Mesendoderm (in vitro differentiated cells): Measurements from ENCODE around the gene PUSL1.

Experiments
- DNase-seq: peaks from one replicate; pipeline ENCODE4 v3.0.0; 2013
- H2AK5ac ChIP-seq: 2 replicates; pipeline ENCODE4 v1.6.1; 2013; ENCODE audit warnings: low read length, inconsistent platforms
- H2BK120ac ChIP-seq: 2 replicates; pipeline ENCODE4 v1.6.1; 2013; ENCODE audit warnings: low read depth, mild to moderate bottlenecking, low read length, moderate library complexity, mixed read lengths
- H2BK15ac ChIP-seq: replicated peaks from 2 replicates; pipeline ENCODE4 v1.6.1; 2013; ENCODE audit warnings: low read depth, mild to moderate bottlenecking, moderate library complexity
- H2BK5ac ChIP-seq: 2 replicates; pipeline ENCODE4 v1.6.1; 2013; ENCODE audit warnings: low read length, inconsistent platforms
- H3K18ac ChIP-seq: 2 replicates; pipeline ENCODE4 v1.6.1; 2013; ENCODE audit warnings: mild to moderate bottlenecking, low read length, mixed read lengths
- H3K23ac ChIP-seq: one replicate; pipeline ENCODE4 v1.6.1; 2013; ENCODE audit warnings: low read length
- H3K27ac ChIP-seq: 2 replicates; pipeline ENCODE4 v1.5.1; 2013; ENCODE audit warnings: low read depth, mild to moderate bottlenecking, inconsistent platforms, low read length, moderate library complexity
- H3K27me3 ChIP-seq: 2 replicates; pipeline ENCODE4 v1.6.1; 2013; ENCODE audit warnings: low read length, control low read depth, mild to moderate bottlenecking, inconsistent platforms; ENCODE audit not compliant: insufficient read depth, poor library complexity
- H3K36me3 ChIP-seq: 2 replicates; pipeline ENCODE4 v1.6.1; 2013; ENCODE audit warnings: low read length, inconsistent platforms; ENCODE audit not compliant: control insufficient read depth, insufficient read depth
- H3K4ac ChIP-seq: one replicate; pipeline ENCODE4 v1.6.1; 2013; ENCODE audit warnings: low read depth, mild to moderate bottlenecking, low read length, moderate library complexity
- H3K4me1 ChIP-seq: 2 replicates; pipeline ENCODE4 v1.6.1; 2013; ENCODE audit warnings: low read depth, low read length, inconsistent platforms; ENCODE audit not compliant: control insufficient read depth
- H3K4me2 ChIP-seq: 2 replicates; pipeline ENCODE4 v1.6.1; 2013; ENCODE audit warnings: low read length
- H3K4me3 ChIP-seq: 2 replicates; pipeline ENCODE4 v1.5.1; 2013; ENCODE audit warnings: mild to moderate bottlenecking, low read length
- H3K56ac ChIP-seq: one replicate; pipeline ENCODE4 v1.6.1; 2013; ENCODE audit warnings: low read length
- H3K79me1 ChIP-seq: 2 replicates; pipeline ENCODE4 v1.6.1; 2013; ENCODE audit warnings: low read length, inconsistent platforms
- H3K79me2 ChIP-seq: 2 replicates; pipeline ENCODE4 v1.6.1; 2013; ENCODE audit warnings: mild to moderate bottlenecking, low read length; ENCODE audit not compliant: control insufficient read depth, insufficient read depth
- H3K9ac ChIP-seq: 2 replicates; pipeline ENCODE4 v1.6.1; 2013; ENCODE audit warnings: low read length, inconsistent platforms
- H4K5ac ChIP-seq: one replicate; pipeline ENCODE4 v1.6.1; 2013; ENCODE audit warnings: low read length
- H4K8ac ChIP-seq: one replicate; pipeline ENCODE4 v1.6.1; 2013; ENCODE audit warnings: low read depth, mild to moderate bottlenecking, control low read depth, low read length, moderate library complexity
- WGBS: extraction: QIAGEN DNeasy Blood & Tissue Kit; methylation state at CpG from one replicate; pipeline ENCODE4 v1.1.7; 2013; ENCODE audit warnings: low lambda C conversion rate, missing lambda C conversion rate; ENCODE audit not compliant: insufficient coverage; ENCODE audit errors: extremely low coverage; 5-methylcytosine and 5-hydroxymethylcytosine counted together

Gene PUSL1

GRCh38 chr1:1338278-1338677, 29.9 kb downstream of the PUSL1 start:
- H2BK15ac ChIP-seq: no peak overlapping the region
- no peak overlapping the region for H3K18ac ChIP-seq
- no peak overlapping the region for H2BK120ac ChIP-seq
- no peak overlapping the region for H3K4me3 ChIP-seq
- H3K56ac ChIP-seq: no peak overlapping the region
- H3K79me1 ChIP-seq: peaks cover under 1% of the 10 kb centered on the region
- no peak overlapping the region for H3K4ac ChIP-seq
- H3K27me3 ChIP-seq: no peaks in the 10 kb centered on the region
- no CpG with 5 or more reads among the region's 36 CpGs for WGBS
- H2BK5ac ChIP-seq: no peak overlapping the region
- no peak overlapping the region for H3K23ac ChIP-seq
- H4K5ac ChIP-seq: no peak overlapping the region
- no peak overlapping the region for H2AK5ac ChIP-seq
- H3K79me2 ChIP-seq: no peaks in the 10 kb centered on the region
- H3K4me1 ChIP-seq: no peaks in the 10 kb centered on the region
- no peak overlapping the region for H4K8ac ChIP-seq
- DNase-seq: no peak
- H3K9ac ChIP-seq: no peak overlapping the region
- no peak overlapping the region for H3K27ac ChIP-seq
- H3K36me3 ChIP-seq: peaks cover 7% of the 10 kb centered on the region
- no peak overlapping the region for H3K4me2 ChIP-seq

GRCh38 chr1:1340185-1340584, 31.8 kb downstream of the PUSL1 start:
- no peak overlapping the region for H2BK120ac ChIP-seq
- peaks cover 2% of the 10 kb centered on the region for H3K79me1 ChIP-seq
- H2BK5ac ChIP-seq: no peak overlapping the region
- no peak overlapping the region for H3K9ac ChIP-seq
- no peak overlapping the region for H4K5ac ChIP-seq
- no peak overlapping the region for H3K4ac ChIP-seq
- no peak overlapping the region for H2BK15ac ChIP-seq
- H3K27ac ChIP-seq: no peak overlapping the region
- no peak overlapping the region for H3K23ac ChIP-seq
- no peak for DNase-seq
- H3K18ac ChIP-seq: no peak overlapping the region
- H3K4me3 ChIP-seq: no peak overlapping the region
- no CpG with 5 or more reads among the region's 23 CpGs for WGBS
- H3K4me1 ChIP-seq: no peaks in the 10 kb centered on the region
- no peak overlapping the region for H2AK5ac ChIP-seq
- no peaks in the 10 kb centered on the region for H3K79me2 ChIP-seq
- peaks cover 7% of the 10 kb centered on the region for H3K36me3 ChIP-seq
- no peak overlapping the region for H4K8ac ChIP-seq
- no peak overlapping the region for H3K4me2 ChIP-seq
- no peaks in the 10 kb centered on the region for H3K27me3 ChIP-seq
- H3K56ac ChIP-seq: no peak overlapping the region

- Histone ChIP-seq H2AK5ac (no peak overlapping the region), H3K23ac (no peak overlapping the region), H3K36me3 (peaks cover 7% of the 10 kb centered on the region), H3K79me2 (peaks cover 5% of the 10 kb centered on the region), H3K4me1 (no peaks in the 10 kb centered on the region), H2BK15ac (no peak overlapping the region), H3K27me3 (no peaks in the 10 kb centered on the region), H3K56ac (no peak overlapping the region), H2BK5ac (no peak overlapping the region), H3K79me1 (peaks cover 4% of the 10 kb centered on the region), H4K8ac (no peak overlapping the region), H3K4me3 (no peak overlapping the region), H3K4me2 (no peak overlapping the region), H4K5ac (no peak overlapping the region), H3K27ac (no peak overlapping the region), H3K4ac (no peak overlapping the region), H3K9ac (no peak overlapping the region), H3K18ac (no peak overlapping the region), H2BK120ac (no peak overlapping the region)
- DNase-seq: no peak
- no CpG with 5 or more reads among the region's 36 CpGs for WGBS
These were observed 32.6 kb downstream of the PUSL1 start for GRCh38 chr1:1340791-1341548.

DNA sequence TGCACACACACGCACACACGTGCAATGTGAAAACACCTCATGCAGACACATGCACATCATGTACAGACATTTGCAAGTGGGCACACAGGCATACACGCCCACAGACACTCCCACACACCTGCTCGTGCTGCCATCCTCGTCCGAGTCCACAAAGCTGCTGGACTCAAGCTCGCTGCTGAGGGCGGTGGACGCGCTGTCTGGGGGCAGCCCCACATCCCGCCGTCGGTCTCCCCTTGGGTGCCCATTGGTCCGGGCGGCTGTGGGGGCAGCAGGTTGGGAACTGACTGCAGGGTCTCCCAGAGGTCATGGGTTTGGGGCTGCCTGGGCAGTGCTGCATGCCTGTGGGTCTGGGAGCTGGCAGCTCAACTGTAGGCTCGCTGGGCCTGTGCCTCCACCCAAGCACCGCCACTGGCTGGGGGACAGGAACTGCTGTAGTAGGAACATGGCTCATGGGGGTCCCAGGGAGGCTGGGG, 33.2 kb downstream of the PUSL1 start:
- Histone ChIP-seq H3K36me3 (peaks cover 7% of the 10 kb centered on the region), H3K56ac (no peak overlapping the region), H3K79me2 (peaks cover 11% of the 10 kb centered on the region), H3K23ac (no peak overlapping the region), H2AK5ac (no peak overlapping the region), H2BK120ac (no peak overlapping the region), H4K8ac (no peak overlapping the region), H3K27ac (no peak overlapping the region), H3K4me2 (no peak overlapping the region), H3K4ac (no peak overlapping the region), H3K4me3 (no peak overlapping the region), H3K79me1 (peaks cover 9% of the 10 kb centered on the region), H3K4me1 (no peaks in the 10 kb centered on the region), H2BK5ac (no peak overlapping the region), H3K9ac (no peak overlapping the region), H4K5ac (no peak overlapping the region), H3K18ac (no peak overlapping the region), H2BK15ac (no peak overlapping the region), H3K27me3 (no peaks in the 10 kb centered on the region)
- DNase-seq: no peak
- WGBS: no CpG with 5 or more reads among the region's 17 CpGs

DNA sequence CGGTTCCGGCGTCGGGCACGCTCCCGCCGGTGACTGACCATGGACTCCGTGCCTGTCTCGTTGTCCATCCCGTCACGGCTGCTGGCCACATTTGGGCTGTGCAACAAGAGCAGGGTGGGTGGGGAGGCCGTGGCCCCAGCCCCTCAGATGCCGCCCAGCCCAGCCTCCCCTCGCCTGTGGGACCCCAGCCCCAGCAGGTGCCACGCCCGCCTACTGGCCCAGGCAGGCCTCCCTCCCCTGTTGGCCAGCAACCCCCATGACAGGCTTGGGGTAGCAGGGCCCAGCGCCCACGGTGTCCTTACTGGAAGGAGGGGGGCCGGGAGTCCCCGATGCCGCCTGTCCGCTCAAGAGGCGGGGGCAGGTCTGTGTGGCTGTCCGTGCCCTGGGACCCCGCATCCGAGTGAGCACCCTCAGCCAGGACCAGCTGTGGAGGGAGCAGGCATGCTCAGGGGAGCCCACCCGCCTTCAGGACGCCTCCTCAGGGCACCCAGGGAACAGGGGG, 33.7 kb downstream of the PUSL1 start:
- no peak overlapping the region for H4K5ac ChIP-seq
- no peak overlapping the region for H2AK5ac ChIP-seq
- no peak overlapping the region for H3K4me2 ChIP-seq
- no peaks in the 10 kb centered on the region for H3K4me1 ChIP-seq
- no peak overlapping the region for H3K23ac ChIP-seq
- DNase-seq: no peak
- H3K79me2 ChIP-seq: peaks cover 12% of the 10 kb centered on the region
- H3K18ac ChIP-seq: no peak overlapping the region
- H2BK15ac ChIP-seq: no peak overlapping the region
- no peak overlapping the region for H2BK120ac ChIP-seq
- WGBS: no CpG with 5 or more reads among the region's 28 CpGs
- H3K27me3 ChIP-seq: no peaks in the 10 kb centered on the region
- H4K8ac ChIP-seq: no peak overlapping the region
- no peak overlapping the region for H2BK5ac ChIP-seq
- no peak overlapping the region for H3K9ac ChIP-seq
- no peak overlapping the region for H3K27ac ChIP-seq
- no peak overlapping the region for H3K4ac ChIP-seq
- H3K56ac ChIP-seq: no peak overlapping the region
- peaks cover 11% of the 10 kb centered on the region for H3K79me1 ChIP-seq
- H3K4me3 ChIP-seq: no peak overlapping the region
- peaks cover 7% of the 10 kb centered on the region for H3K36me3 ChIP-seq
